NCI-H460 (cell line): ENCODE data around the gene ROBO2. TPM values are rescaled to one million over a fixed set of nuclear protein-coding genes. Genes with fewer than 3 reads are reported as not detected.
A peak's percentile ranks its signal among the peaks of the same experiment; 100 is the strongest.

Experiments
- DNase-seq: peaks from one replicate; pipeline ENCODE4 v3.0.0-alpha.2; 2016; ENCODE audit warnings: low read depth; ENCODE audit errors: extremely low read depth
- total RNA-seq: library from RNA; depleted of rRNA; stranded (reverse); fragments of >200 nt; shearing (Covaris generic); gene quantifications from 2 replicates; pipeline ENCODE4 v1.2.3, GENCODE V29; 2014

ROBO2 gene
- total RNA-seq, 1 experiment from 2014 or later, result 0.05 TPM

- no peak for DNase-seq
Measured at GRCh38 chr3:77251136-77251535, 211.2 kb downstream of the ROBO2 start.

- DNase-seq, result peak; percentile 2
Measured at GRCh38 chr3:77254967-77255831, 215.3 kb downstream of the ROBO2 start.

- no peak for DNase-seq
Measured at GRCh38 chr3:77256584-77257503, 216.9 kb downstream of the ROBO2 start.

- no peak for DNase-seq
Measured at GRCh38 chr3:77259694-77260093, 219.8 kb downstream of the ROBO2 start.

- no peak for DNase-seq
Measured at GRCh38 chr3:77262361-77262760, 222.5 kb downstream of the ROBO2 start.

- no peak for DNase-seq
Measured at GRCh38 chr3:77267589-77267988, 227.7 kb downstream of the ROBO2 start.

- no peak for DNase-seq
Measured at GRCh38 chr3:77271306-77271705, 231.4 kb downstream of the ROBO2 start.

GRCh38 chr3:77271711-77272110, 231.8 kb downstream of the ROBO2 start:
- DNase-seq, result no peak

- DNase-seq, result no peak
Measured at GRCh38 chr3:77279276-77279675, 239.4 kb downstream of the ROBO2 start.

- no peak for DNase-seq
Measured at GRCh38 chr3:77281721-77282120, 241.8 kb downstream of the ROBO2 start.

GRCh38 chr3:77283108-77283507, 243.2 kb downstream of the ROBO2 start:
- no peak for DNase-seq

GRCh38 chr3:77288348-77288747, 248.4 kb downstream of the ROBO2 start:
- DNase-seq, result no peak

- no peak for DNase-seq
Measured at GRCh38 chr3:77296527-77296926, 256.6 kb downstream of the ROBO2 start.

- no peak for DNase-seq
Measured at GRCh38 chr3:77298417-77298816, 258.5 kb downstream of the ROBO2 start.

- DNase-seq, result no peak
Measured at GRCh38 chr3:77303955-77304699, 264.2 kb downstream of the ROBO2 start.

GRCh38 chr3:77304700-77305021, 264.8 kb downstream of the ROBO2 start:
- DNase-seq, result no peak

GRCh38 chr3:77309460-77309859, 269.6 kb downstream of the ROBO2 start:
- DNase-seq, result no peak

GRCh38 chr3:77313843-77314242, 273.9 kb downstream of the ROBO2 start:
- no peak for DNase-seq

GRCh38 chr3:77319711-77320110, 279.8 kb downstream of the ROBO2 start:
- DNase-seq, result no peak

- DNase-seq, result no peak
Measured at GRCh38 chr3:77320514-77320913, 280.6 kb downstream of the ROBO2 start.

GRCh38 chr3:77321646-77322045, 281.7 kb downstream of the ROBO2 start:
- no peak for DNase-seq
